ACC112 (cell line): ENCODE results near the gene RBM20.

Experiments
- H2AFZ ChIP-seq: fragments of 200-600 bp; sonication (generic); one replicate; pipeline ENCODE4 v1.6.0; 2017; ENCODE audit warnings: antibody characterized with exemption, low read length; ENCODE audit not compliant: unreplicated experiment
- H3K27ac ChIP-seq: fragments of 200-600 bp; sonication (generic); 2 replicates; pipeline ENCODE4 v1.5.1; 2014; ENCODE audit warnings: low read depth, mild to moderate bottlenecking, antibody characterized with exemption, low read length, moderate library complexity
- H3K27me3 ChIP-seq: fragments of 200-600 bp; sonication (generic); 2 replicates; pipeline ENCODE4 v1.6.1; 2014; ENCODE audit warnings: mild to moderate bottlenecking, antibody characterized with exemption, low read length, moderate library complexity, mixed read lengths; ENCODE audit not compliant: insufficient read depth
- H3K36me3 ChIP-seq: fragments of 200-600 bp; sonication (generic); 2 replicates; pipeline ENCODE4 v1.6.1; 2016; ENCODE audit warnings: mild to moderate bottlenecking, antibody characterized with exemption, low read length, moderate library complexity, mixed read lengths; ENCODE audit not compliant: insufficient read depth
- H3K4me1 ChIP-seq: fragments of 200-600 bp; sonication (generic); one replicate; pipeline ENCODE4 v1.6.1; 2016; ENCODE audit warnings: low read length, mixed read lengths; ENCODE audit not compliant: insufficient read depth, unreplicated experiment, control insufficient read depth
- H3K4me3 ChIP-seq: fragments of 200-600 bp; sonication (generic); 2 replicates; pipeline ENCODE4 v1.5.1; 2014; ENCODE audit warnings: mild to moderate bottlenecking, low read depth, low read length
- H3K79me2 ChIP-seq: fragments of 200-600 bp; sonication (generic); one replicate; pipeline ENCODE4 v1.6.0; 2016; ENCODE audit warnings: low read length; ENCODE audit not compliant: control insufficient read depth, unreplicated experiment, insufficient read depth

The RBM20 gene

GRCh38 chr10:110836706-110837105, 192.6 kb downstream of the RBM20 start:
- Histone ChIP-seq H2AFZ (no peak overlapping the region), H3K79me2 (no peaks in the 10 kb centered on the region), H3K4me1 (no peaks in the 10 kb centered on the region), H3K4me3 (no peak overlapping the region), H3K36me3 (no peaks in the 10 kb centered on the region), H3K27me3 (no peaks in the 10 kb centered on the region), H3K27ac (no peak overlapping the region)

- no peak overlapping the region for H3K27ac ChIP-seq
- H3K36me3 ChIP-seq, result no peaks in the 10 kb centered on the region
- H3K4me1 ChIP-seq, result no peaks in the 10 kb centered on the region
- H3K79me2 ChIP-seq, result no peaks in the 10 kb centered on the region
- no peaks in the 10 kb centered on the region for H3K27me3 ChIP-seq
- H3K4me3 ChIP-seq, result no peak overlapping the region
- no peak overlapping the region for H2AFZ ChIP-seq
Measured at GRCh38 chr10:110837418-110838171, 193.5 kb downstream of the RBM20 start.

GRCh38 chr10:110840225-110840922, 196.2 kb downstream of the RBM20 start:
- no peak overlapping the region for H3K4me3 ChIP-seq
- no peak overlapping the region for H3K27ac ChIP-seq
- H3K36me3 ChIP-seq, result no peaks in the 10 kb centered on the region
- H3K4me1 ChIP-seq, result no peaks in the 10 kb centered on the region
- H3K27me3 ChIP-seq, result no peaks in the 10 kb centered on the region
- H2AFZ ChIP-seq, result no peak overlapping the region
- no peaks in the 10 kb centered on the region for H3K79me2 ChIP-seq

- H3K27me3 ChIP-seq, result no peaks in the 10 kb centered on the region
- H2AFZ ChIP-seq, result no peak overlapping the region
- no peaks in the 10 kb centered on the region for H3K36me3 ChIP-seq
- no peak overlapping the region for H3K4me3 ChIP-seq
- H3K79me2 ChIP-seq, result no peaks in the 10 kb centered on the region
- H3K27ac ChIP-seq, result no peak overlapping the region
- H3K4me1 ChIP-seq, result no peaks in the 10 kb centered on the region
Measured at GRCh38 chr10:110840923-110841428, 196.8 kb downstream of the RBM20 start.

- H2AFZ ChIP-seq, result no peak overlapping the region
- no peaks in the 10 kb centered on the region for H3K36me3 ChIP-seq
- H3K27ac ChIP-seq, result no peak overlapping the region
- no peak overlapping the region for H3K4me3 ChIP-seq
- no peaks in the 10 kb centered on the region for H3K79me2 ChIP-seq
- H3K4me1 ChIP-seq, result no peaks in the 10 kb centered on the region
- H3K27me3 ChIP-seq, result no peaks in the 10 kb centered on the region
Measured at GRCh38 chr10:110841767-110842267, 197.7 kb downstream of the RBM20 start.

- Histone ChIP-seq H2AFZ (no peak overlapping the region), H3K36me3 (no peaks in the 10 kb centered on the region), H3K27me3 (0 out of 2 replicates have a peak, but pooled peaks cover 2% of the 10 kb centered on the region), H3K79me2 (no peaks in the 10 kb centered on the region), H3K4me3 (no peak overlapping the region), H3K4me1 (no peaks in the 10 kb centered on the region), H3K27ac (no peak overlapping the region)
Measured at GRCh38 chr10:110842326-110842904, 198.3 kb downstream of the RBM20 start.

- no peak overlapping the region for H2AFZ ChIP-seq
- H3K27me3 ChIP-seq, result 0 out of 2 replicates have a peak, but pooled peaks cover 4% of the 10 kb centered on the region
- H3K79me2 ChIP-seq, result no peaks in the 10 kb centered on the region
- H3K4me3 ChIP-seq, result no peak overlapping the region
- H3K36me3 ChIP-seq, result no peaks in the 10 kb centered on the region
- H3K27ac ChIP-seq, result no peak overlapping the region
- no peaks in the 10 kb centered on the region for H3K4me1 ChIP-seq
Measured at GRCh38 chr10:110843031-110843430, 198.9 kb downstream of the RBM20 start.

- Histone ChIP-seq H2AFZ (no peak overlapping the region), H3K36me3 (no peaks in the 10 kb centered on the region), H3K79me2 (no peaks in the 10 kb centered on the region), H3K27ac (no peak overlapping the region), H3K4me3 (no peak overlapping the region), H3K27me3 (0 out of 2 replicates have a peak, but pooled peaks cover 4% of the 10 kb centered on the region), H3K4me1 (no peaks in the 10 kb centered on the region)
Measured at GRCh38 chr10:110843796-110844616, 199.9 kb downstream of the RBM20 start.

- no peaks in the 10 kb centered on the region for H3K79me2 ChIP-seq
- no peaks in the 10 kb centered on the region for H3K36me3 ChIP-seq
- H3K4me1 ChIP-seq, result no peaks in the 10 kb centered on the region
- H3K4me3 ChIP-seq, result no peak overlapping the region
- no peak overlapping the region for H3K27ac ChIP-seq
- H2AFZ ChIP-seq, result no peak overlapping the region
- 0 out of 2 replicates have a peak, but pooled peaks cover 4% of the 10 kb centered on the region for H3K27me3 ChIP-seq
Measured at GRCh38 chr10:110844617-110844881, 200.4 kb downstream of the RBM20 start.

GRCh38 chr10:110845192-110845755, 201.1 kb downstream of the RBM20 start:
- H3K27ac ChIP-seq, result no peak overlapping the region
- no peaks in the 10 kb centered on the region for H3K79me2 ChIP-seq
- 0 out of 2 replicates have a peak, but pooled peaks cover 4% of the 10 kb centered on the region for H3K27me3 ChIP-seq
- H3K4me3 ChIP-seq, result no peak overlapping the region
- H3K4me1 ChIP-seq, result no peaks in the 10 kb centered on the region
- no peak overlapping the region for H2AFZ ChIP-seq
- H3K36me3 ChIP-seq, result no peaks in the 10 kb centered on the region
